ENCODE measurements around the gene TEDDM1. TPM values are rescaled to one million over a fixed set of nuclear protein-coding genes. Genes with fewer than 3 reads are reported as not detected.

The TEDDM1 gene
- total RNA-seq, 2 experiments from 2014 or later: not detected

DNA sequence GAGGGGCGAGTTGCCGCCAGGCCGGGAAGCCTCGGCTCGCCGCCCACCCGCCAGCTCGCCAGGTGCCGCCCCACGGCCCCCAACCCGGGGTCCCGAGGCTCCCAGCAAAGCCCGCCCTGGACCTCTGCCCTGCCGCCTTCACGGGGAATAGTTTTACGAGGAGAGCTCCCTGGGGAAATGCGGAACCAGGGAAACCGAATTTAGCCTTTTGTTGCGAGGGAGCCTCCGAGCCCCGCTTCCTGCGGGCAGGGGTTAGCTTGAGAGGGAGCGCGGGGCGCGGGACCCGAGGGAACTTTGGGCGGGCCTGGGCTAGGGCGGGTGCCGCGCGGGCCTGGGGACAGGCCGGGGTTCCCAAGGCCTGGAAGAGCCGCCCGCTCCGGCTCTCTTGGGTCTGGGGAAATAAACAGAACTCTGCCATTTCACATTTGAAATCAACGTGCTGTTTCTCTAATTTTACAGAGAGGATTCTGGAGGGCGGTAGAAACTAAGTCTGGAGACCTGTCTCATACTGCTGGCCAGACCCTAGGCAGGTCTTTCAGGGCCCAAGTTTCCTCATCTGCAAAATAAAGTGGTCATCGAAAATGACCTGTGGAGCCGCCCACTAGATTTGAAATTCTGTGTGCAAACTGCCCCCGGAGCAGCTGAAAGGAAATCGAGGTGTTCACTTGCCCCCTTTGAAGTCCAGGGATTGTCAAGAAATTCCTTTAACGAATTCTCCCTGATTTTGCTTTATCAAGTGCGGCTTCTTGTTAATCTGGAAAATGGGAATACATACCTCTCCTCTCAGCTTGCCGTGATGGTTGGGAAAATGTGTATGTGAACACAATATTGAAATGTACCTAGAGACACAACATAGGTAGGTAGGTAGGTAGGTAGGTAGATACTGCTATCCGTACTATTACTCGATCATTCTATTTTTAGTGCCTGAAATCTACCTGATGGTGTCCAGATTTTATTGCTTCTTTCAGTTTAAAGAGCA is 8.1 kb downstream of the TEDDM1 start:
- Histone ChIP-seq H3K9me3 (ENCODE audit: low read length) (no peaks in the 10 kb centered on the region), H3K36me3 (ENCODE audit: insufficient read depth, low read length) (no peaks in the 10 kb centered on the region), H3K4me2 (ENCODE audit: low read length) (no peak overlapping the region), H3K79me2 (ENCODE audit: insufficient read depth, low read depth, low read length) (no peaks in the 10 kb centered on the region), H3K27ac (ENCODE audit: low read depth, low read length, poor library complexity, severe bottlenecking) (no peak overlapping the region), H2AFZ (ENCODE audit: low read length) (no peak overlapping the region), H3K4me1 (ENCODE audit: insufficient read depth, low read length, poor library complexity, severe bottlenecking) (no peaks in the 10 kb centered on the region), H4K20me1 (ENCODE audit: insufficient read depth, low read length) (no peaks in the 10 kb centered on the region), H3K4me3 (ENCODE audit: low read depth, low read length, poor library complexity, severe bottlenecking) (no peak overlapping the region), H3K9me2 (ENCODE audit: insufficient read depth, low read length) (no peaks in the 10 kb centered on the region)
- DNase-seq (ENCODE audit: low spot score): no peak
- CTCF ChIA-PET (ENCODE audit: unreplicated experiment): no interaction called here
- TF ChIP-seq EZH2phosphoT487 (IDR thresholded peaks at IDR 0.05; ENCODE audit: borderline replicate concordance, low read depth, low read length): no peak
- TF ChIP-seq, protein P1, sequence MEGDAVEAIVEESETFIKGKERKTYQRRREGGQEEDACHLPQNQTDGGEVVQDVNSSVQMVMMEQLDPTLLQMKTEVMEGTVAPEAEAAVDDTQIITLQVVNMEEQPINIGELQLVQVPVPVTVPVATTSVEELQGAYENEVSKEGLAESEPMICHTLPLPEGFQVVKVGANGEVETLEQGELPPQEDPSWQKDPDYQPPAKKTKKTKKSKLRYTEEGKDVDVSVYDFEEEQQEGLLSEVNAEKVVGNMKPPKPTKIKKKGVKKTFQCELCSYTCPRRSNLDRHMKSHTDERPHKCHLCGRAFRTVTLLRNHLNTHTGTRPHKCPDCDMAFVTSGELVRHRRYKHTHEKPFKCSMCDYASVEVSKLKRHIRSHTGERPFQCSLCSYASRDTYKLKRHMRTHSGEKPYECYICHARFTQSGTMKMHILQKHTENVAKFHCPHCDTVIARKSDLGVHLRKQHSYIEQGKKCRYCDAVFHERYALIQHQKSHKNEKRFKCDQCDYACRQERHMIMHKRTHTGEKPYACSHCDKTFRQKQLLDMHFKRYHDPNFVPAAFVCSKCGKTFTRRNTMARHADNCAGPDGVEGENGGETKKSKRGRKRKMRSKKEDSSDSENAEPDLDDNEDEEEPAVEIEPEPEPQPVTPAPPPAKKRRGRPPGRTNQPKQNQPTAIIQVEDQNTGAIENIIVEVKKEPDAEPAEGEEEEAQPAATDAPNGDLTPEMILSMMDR (conservative IDR thresholded peaks at IDR 0.05; ENCODE audit: low read length): no peak
- intact Hi-C loops (cut with micrococcal nuclease; ENCODE audit: unreplicated experiment): no loop called here
- POLR2A ChIA-PET: no interaction called here
- BruUV-seq (replicated peaks): no TSS peak

DNA sequence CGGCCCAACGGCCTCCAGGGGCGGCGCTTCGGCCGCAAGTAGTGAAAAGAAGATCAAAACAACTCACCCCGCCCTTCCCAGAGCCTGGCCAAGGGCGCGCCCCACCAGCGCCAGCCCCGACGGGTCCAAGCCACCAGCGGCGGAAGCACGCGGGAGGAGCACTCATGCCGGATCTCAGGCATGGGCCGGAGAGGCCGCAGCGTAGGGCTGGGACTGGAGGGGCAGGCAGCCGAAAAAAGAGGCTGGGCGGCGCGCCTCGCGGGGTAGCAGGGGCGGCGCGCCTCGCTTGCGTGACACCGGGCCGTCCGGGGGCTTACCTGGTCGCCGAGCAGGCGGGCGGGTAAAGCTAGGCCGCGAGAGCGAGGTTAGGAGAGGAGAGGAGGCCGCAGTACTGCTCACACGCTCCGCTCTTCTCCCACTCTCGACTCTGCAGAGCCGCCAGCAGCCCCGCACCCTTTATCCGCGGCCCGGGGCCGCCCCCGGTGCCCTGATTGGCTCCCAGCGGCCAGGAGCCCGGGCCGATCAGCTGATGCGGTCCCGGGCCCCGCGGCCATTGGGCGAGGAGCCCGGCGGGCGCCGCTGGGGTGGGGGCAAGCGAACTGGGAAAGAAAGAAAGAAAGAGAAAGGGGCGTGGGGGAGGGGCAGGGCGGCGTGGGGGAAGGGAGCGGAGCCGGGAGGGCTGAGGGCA is 9.0 kb downstream of the TEDDM1 start, which contains the start of gene GLUL:
TSS of gene GLUL (minus strand) at position 429 of the 688 bp plus-strand sequence. CDS start 3,053 bp downstream, outside the sequence.
- no peaks in the 10 kb centered on the region for H3K79me2 ChIP-seq (ENCODE audit: insufficient read depth, low read depth, low read length)
- H3K9me2 ChIP-seq (ENCODE audit: insufficient read depth, low read length): no peaks in the 10 kb centered on the region
- H3K4me2 ChIP-seq (ENCODE audit: low read length): no peak within 1 kb of the TSS
- H3K36me3 ChIP-seq (ENCODE audit: insufficient read depth, low read length): no peaks in the 10 kb centered on the region
- intact Hi-C loops (cut with micrococcal nuclease; ENCODE audit: unreplicated experiment): no loop called here
- BruUV-seq (replicated peaks): no TSS peak
- no peak within 1 kb of the TSS for H3K27ac ChIP-seq (ENCODE audit: low read depth, low read length, poor library complexity, severe bottlenecking)
- TF ChIP-seq, protein P1 (conservative IDR thresholded peaks at IDR 0.05; ENCODE audit: low read length): no peak
- no peak for TF ChIP-seq EZH2phosphoT487 (IDR thresholded peaks at IDR 0.05; ENCODE audit: borderline replicate concordance, low read depth, low read length)
- no peaks in the 10 kb centered on the region for H3K4me1 ChIP-seq (ENCODE audit: insufficient read depth, low read length, poor library complexity, severe bottlenecking)
- no peaks in the 10 kb centered on the region for H4K20me1 ChIP-seq (ENCODE audit: insufficient read depth, low read length)
- H3K9me3 ChIP-seq (ENCODE audit: low read length): no peaks in the 10 kb centered on the region
- no peak for DNase-seq (ENCODE audit: low spot score)
- POLR2A ChIA-PET: no interaction called here
- no peak within 1 kb of the TSS for H3K4me3 ChIP-seq (ENCODE audit: low read depth, low read length, poor library complexity, severe bottlenecking)
- CTCF ChIA-PET (ENCODE audit: unreplicated experiment): no interaction called here
- H2AFZ ChIP-seq (ENCODE audit: low read length): no peak within 1 kb of the TSS
